GM12801 (cell line): ENCODE data around the gene ENTREP1.

Source experiments
- TF ChIP-seq, protein P1 (sequence below): IDR thresholded peaks from one replicate; pipeline ENCODE4 v1.5.1; 2011; ENCODE audit warnings: control low read depth; ENCODE audit not compliant: insufficient read length; ENCODE audit errors: extremely low read depth

The ENTREP1 gene

GRCh38 chr9:69382135-69382534, 57.1 kb downstream of the ENTREP1 start:
- TF ChIP-seq, protein P1, sequence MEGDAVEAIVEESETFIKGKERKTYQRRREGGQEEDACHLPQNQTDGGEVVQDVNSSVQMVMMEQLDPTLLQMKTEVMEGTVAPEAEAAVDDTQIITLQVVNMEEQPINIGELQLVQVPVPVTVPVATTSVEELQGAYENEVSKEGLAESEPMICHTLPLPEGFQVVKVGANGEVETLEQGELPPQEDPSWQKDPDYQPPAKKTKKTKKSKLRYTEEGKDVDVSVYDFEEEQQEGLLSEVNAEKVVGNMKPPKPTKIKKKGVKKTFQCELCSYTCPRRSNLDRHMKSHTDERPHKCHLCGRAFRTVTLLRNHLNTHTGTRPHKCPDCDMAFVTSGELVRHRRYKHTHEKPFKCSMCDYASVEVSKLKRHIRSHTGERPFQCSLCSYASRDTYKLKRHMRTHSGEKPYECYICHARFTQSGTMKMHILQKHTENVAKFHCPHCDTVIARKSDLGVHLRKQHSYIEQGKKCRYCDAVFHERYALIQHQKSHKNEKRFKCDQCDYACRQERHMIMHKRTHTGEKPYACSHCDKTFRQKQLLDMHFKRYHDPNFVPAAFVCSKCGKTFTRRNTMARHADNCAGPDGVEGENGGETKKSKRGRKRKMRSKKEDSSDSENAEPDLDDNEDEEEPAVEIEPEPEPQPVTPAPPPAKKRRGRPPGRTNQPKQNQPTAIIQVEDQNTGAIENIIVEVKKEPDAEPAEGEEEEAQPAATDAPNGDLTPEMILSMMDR: no peak

GRCh38 chr9:69385581-69386033, 60.6 kb downstream of the ENTREP1 start:
- TF ChIP-seq, protein P1: no peak

DNA sequence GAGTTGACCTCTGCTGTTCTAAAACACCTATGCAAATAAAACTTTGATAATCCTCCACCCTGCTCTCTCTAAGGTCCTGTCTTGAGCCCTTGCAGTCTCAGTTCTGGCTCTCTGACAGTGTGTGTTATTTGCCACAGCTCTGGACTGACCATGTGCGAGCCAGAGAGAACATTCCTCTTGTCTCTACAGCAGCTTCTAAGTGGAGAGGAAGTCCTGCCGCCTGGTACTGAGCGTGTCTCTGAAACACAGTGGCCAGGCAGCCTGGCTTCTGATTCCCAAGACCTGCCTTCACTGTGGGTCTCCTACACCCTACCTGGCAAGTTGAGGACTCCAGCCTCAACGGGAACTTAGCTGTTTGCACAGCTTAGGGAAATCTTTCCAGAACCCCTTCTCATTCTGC, 61.6 kb downstream of the ENTREP1 start:
- TF ChIP-seq, protein P1: no peak

DNA sequence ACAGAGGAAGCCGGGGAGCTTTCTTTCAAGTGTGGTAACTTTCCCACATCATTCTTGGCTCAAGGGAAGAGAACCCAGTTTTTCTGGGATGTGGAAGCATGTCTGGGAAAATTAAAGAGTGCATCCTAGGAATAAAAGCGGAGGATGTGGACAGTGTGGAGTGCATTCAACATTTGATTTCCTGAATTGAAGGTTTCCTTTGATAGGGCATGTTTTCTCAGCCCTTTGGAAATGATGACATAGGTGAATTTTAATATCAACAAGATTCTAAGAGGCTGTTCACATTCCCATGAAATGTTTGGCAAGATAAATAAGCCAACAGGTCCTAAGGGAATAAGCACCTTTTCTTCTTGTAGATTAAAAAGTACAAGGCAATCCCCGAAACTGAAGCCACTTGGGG, 63.6 kb downstream of the ENTREP1 start:
- TF ChIP-seq, protein P1: no peak

DNA sequence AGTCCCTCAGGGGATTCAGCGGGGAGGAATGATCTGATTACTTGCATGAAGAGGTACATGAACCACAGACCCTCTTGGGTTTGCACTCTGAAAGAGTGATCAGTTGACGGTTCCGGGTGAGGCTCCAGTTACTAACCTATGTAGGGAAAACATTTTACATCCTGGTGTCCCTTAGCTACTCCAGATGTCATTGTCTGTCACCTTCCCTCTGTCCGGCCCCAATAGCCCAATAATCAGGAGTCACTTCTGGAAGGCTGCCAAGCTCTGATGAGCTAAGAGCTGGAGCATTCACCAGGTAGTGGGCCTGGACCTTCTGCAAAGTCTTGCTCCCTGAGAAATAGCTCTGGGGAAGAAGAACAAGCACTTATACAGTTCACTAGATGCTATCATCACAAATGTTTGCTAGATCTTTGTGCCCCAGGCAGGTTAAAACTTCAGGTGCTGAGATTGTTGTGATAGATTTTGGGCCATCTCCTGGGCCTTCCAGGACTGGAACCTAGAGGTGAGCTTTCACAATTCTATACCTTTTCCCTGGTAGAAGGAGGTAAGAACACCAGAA, 64.5 kb downstream of the ENTREP1 start:
- TF ChIP-seq, protein P1: no peak

GRCh38 chr9:69391487-69391886, 66.5 kb downstream of the ENTREP1 start:
- TF ChIP-seq, protein P1: no peak

- TF ChIP-seq, protein P1: no peak
Observed at GRCh38 chr9:69391946-69392345, 66.9 kb downstream of the ENTREP1 start.
